ENCODE data around the gene CA5A.
"Not testable (repeated sequence)": the region's sequence is repeated elsewhere in the genome, so short reads cannot be mapped to it uniquely, and the experiment has no call there.

- not testable (repeated sequence) for TF ChIP-seq CTCF (IDR thresholded peaks at IDR 0.05); POLR2A (IDR thresholded peaks at IDR 0.05; ENCODE audit: low read depth); POLR2AphosphoS5 (IDR thresholded peaks at IDR 0.05); EP300 (IDR thresholded peaks at IDR 0.05)
Measured at GRCh38 chr16:87888346-87888745, 48.0 kb downstream of the CA5A start.

Data from esophagus muscularis mucosa (tissue), 4 donors.